ENCODE data around the gene ATP13A4.

ATP13A4 gene

DNA sequence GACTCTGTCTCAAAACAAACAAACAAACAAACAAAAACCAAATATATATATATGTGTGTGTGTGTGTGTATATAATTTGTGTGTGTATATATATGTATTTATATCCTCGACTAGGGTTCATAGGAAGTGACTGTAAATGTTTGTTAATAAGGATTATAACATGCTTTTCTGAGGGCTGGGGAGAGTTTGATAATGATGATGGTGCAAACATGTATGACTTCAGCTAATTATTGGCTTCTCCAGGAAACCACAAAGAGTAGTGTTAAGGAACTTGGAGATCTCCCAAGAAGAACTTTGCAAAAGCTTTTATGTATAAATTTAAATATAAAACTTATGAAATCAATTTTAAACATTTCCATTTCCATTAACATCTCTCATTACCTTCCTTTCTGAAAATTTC, 34.4 kb upstream of the ATP13A4 start:
- no peak overlapping the region for H3K27ac ChIP-seq (ENCODE audit: low read depth, low read length)
- no peaks in the 10 kb centered on the region for H3K36me3 ChIP-seq (ENCODE audit: control insufficient read depth in 1 of 2, insufficient read depth in 2 of 2, low read length in 2 of 2)
- H3K9ac ChIP-seq (ENCODE audit: low read depth in 1 of 2, low read length in 2 of 2), result no peak overlapping the region

DNA sequence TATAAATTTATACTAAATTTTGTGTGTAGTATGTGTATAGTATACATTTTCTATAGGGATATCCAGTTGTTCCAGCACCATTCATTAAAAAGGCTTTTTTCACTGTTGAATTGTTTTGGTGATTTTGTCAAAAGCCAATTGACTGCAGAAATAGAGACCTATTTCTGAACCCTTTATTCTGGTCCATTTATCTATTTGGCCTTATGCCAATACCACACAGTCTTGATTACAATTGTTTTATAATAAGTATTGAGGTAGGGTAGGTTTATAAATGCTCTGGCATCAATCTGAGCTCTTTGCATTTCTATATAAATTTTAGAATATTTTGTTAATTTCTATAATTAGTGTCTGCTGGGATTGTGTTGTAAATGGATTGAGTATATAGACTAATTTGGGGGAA, 31.8 kb upstream of the ATP13A4 start:
- H3K4me1 ChIP-seq (ENCODE audit: control insufficient read depth in 1 of 2, insufficient read depth in 2 of 2, low read length in 2 of 2), result no peaks in the 10 kb centered on the region

More for the DNA sequence above, 34.4 kb upstream of the ATP13A4 start:
- Histone ChIP-seq H3K27me3 (ENCODE audit: control insufficient read depth in 1 of 2, insufficient read depth in 2 of 2, low read length in 2 of 2) (no peaks in the 10 kb centered on the region), H3K9me3 (ENCODE audit: control insufficient read depth in 1 of 2, low read length in 2 of 2) (no peaks in the 10 kb centered on the region), H3K4me1 (ENCODE audit: control insufficient read depth in 1 of 2, insufficient read depth in 2 of 2, low read length in 2 of 2) (peaks cover 5 to 7% of the 10 kb centered on the region in 2 donors), H3K4me3 (ENCODE audit: low read depth in 1 of 2, low read length in 2 of 2) (no peak overlapping the region)

DNA sequence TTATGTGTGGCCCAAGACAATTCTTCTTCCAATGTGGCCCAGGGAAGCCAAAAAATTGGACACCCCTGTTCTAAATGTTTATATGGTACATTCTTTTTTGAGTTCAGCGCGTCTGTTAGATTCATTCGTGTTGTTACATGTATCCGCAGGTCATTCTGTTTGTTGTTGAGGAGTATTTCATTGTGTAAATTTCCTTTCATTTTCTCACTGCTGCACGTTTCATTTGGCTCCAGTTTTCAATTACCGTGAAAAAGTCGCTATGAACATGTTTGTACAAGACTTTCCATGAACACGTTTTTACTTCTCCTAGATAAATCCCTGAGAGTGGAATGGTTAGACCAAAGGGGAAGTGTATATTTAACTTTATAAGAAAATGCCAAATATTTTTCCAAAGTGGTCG, 30.8 kb upstream of the ATP13A4 start:
- Histone ChIP-seq H3K9me3 (ENCODE audit: control insufficient read depth in 1 of 2, low read length in 2 of 2) (no peaks in the 10 kb centered on the region), H3K27me3 (ENCODE audit: control insufficient read depth in 1 of 2, insufficient read depth in 2 of 2, low read length in 2 of 2) (no peaks in the 10 kb centered on the region), H3K4me3 (ENCODE audit: low read depth in 1 of 2, low read length in 2 of 2) (no peak overlapping the region), H3K9ac (ENCODE audit: low read depth in 1 of 2, low read length in 2 of 2) (no peak overlapping the region), H3K27ac (ENCODE audit: low read depth, low read length) (no peak overlapping the region), H3K4me1 (ENCODE audit: control insufficient read depth in 1 of 2, insufficient read depth in 2 of 2, low read length in 2 of 2) (no peaks in the 10 kb centered on the region), H3K36me3 (ENCODE audit: control insufficient read depth in 1 of 2, insufficient read depth in 2 of 2, low read length in 2 of 2) (no peaks in the 10 kb centered on the region)

More for the DNA sequence above, 31.8 kb upstream of the ATP13A4 start:
- Histone ChIP-seq H3K36me3 (ENCODE audit: control insufficient read depth in 1 of 2, insufficient read depth in 2 of 2, low read length in 2 of 2) (no peaks in the 10 kb centered on the region), H3K9ac (ENCODE audit: low read depth in 1 of 2, low read length in 2 of 2) (no peak overlapping the region), H3K27me3 (ENCODE audit: control insufficient read depth in 1 of 2, insufficient read depth in 2 of 2, low read length in 2 of 2) (no peaks in the 10 kb centered on the region), H3K27ac (ENCODE audit: low read depth, low read length) (no peak overlapping the region), H3K4me3 (ENCODE audit: low read depth in 1 of 2, low read length in 2 of 2) (no peak overlapping the region), H3K9me3 (ENCODE audit: control insufficient read depth in 1 of 2, low read length in 2 of 2) (no peaks in the 10 kb centered on the region)

DNA sequence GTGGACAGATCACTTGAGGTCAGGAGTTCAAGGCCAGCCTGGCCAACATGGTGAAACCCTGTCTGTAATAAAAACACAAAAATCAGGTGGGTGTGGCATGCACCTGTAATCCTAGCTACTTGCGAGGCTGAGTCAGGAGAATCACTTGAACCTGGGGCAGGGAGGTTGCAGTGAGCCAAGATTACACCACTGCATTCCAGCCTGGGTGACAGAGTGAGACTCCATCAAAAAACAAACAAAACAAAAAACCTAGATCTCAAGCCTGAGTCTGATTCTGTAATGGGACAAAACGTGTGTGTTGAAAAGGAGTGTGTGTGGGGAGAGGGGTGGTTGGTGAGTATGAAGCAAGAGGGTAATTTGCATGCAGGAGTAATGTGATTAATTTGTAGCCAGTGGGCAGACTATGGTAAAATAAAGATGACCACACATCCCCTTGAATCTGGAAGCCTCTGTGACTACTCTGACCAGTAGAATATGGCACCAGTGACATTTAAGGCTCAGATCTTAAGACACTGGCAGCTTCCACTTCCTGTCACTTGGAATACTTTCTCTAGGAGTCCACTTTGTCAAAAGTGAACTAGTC, 19.9 kb upstream of the ATP13A4 start:
- H3K4me3 ChIP-seq (ENCODE audit: low read depth in 1 of 2, low read length in 2 of 2), result no peak overlapping the region
- H3K4me1 ChIP-seq (ENCODE audit: control insufficient read depth in 1 of 2, insufficient read depth in 2 of 2, low read length in 2 of 2), result no peaks in the 10 kb centered on the region
- no peaks in the 10 kb centered on the region for H3K9me3 ChIP-seq (ENCODE audit: control insufficient read depth in 1 of 2, low read length in 2 of 2)
- no peaks in the 10 kb centered on the region for H3K27me3 ChIP-seq (ENCODE audit: control insufficient read depth in 1 of 2, insufficient read depth in 2 of 2, low read length in 2 of 2)
- no peak overlapping the region for H3K9ac ChIP-seq (ENCODE audit: low read depth in 1 of 2, low read length in 2 of 2)
- no peaks in the 10 kb centered on the region for H3K36me3 ChIP-seq (ENCODE audit: control insufficient read depth in 1 of 2, insufficient read depth in 2 of 2, low read length in 2 of 2)
- no peak overlapping the region for H3K27ac ChIP-seq (ENCODE audit: low read depth, low read length)

DNA sequence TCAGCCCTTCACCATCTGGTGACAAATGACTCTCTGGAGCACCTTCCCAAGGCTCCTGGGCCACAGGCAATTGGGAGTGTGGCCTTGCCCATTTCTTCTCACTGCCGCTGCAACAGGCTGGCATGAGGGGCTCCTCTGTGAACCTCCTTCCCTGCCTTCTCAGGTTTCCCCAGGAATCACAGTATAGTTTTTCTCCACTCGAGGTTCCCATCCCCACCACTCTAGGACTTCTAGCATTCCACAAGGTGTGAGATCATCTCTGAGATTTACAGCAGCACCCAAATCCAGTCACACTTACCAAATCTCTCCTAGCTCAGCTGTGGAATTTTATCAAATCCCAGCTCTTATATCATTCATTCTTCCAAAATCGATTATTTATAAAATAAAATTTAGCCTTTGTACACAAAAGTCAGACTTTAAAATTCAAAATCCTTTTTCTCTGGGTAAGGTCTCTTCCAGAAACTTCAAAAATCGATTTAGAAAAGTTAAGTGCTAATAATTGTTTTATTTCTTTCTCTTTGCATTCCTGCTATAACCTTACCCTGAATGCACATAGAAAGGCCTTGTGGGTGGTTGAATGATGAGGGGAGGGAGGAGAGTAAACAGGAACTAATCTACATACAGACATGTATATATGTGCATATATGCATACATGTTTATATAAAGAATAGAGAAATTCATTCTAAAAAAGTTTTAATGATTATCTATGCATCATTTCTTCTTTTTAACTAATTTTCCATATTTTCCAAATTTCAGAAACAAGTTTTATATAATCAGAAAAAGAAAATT, 18.9 kb upstream of the ATP13A4 start:
- H3K9me3 ChIP-seq (ENCODE audit: control insufficient read depth in 1 of 2, low read length in 2 of 2), result no peaks in the 10 kb centered on the region
- H3K27ac ChIP-seq (ENCODE audit: low read depth, low read length), result no peak overlapping the region
- no peaks in the 10 kb centered on the region for H3K36me3 ChIP-seq (ENCODE audit: control insufficient read depth in 1 of 2, insufficient read depth in 2 of 2, low read length in 2 of 2)
- H3K9ac ChIP-seq (ENCODE audit: low read depth in 1 of 2, low read length in 2 of 2), result no peak overlapping the region
- no peak overlapping the region for H3K4me3 ChIP-seq (ENCODE audit: low read depth in 1 of 2, low read length in 2 of 2)
- H3K4me1 ChIP-seq (ENCODE audit: control insufficient read depth in 1 of 2, insufficient read depth in 2 of 2, low read length in 2 of 2), result no peaks in the 10 kb centered on the region
- no peaks in the 10 kb centered on the region for H3K27me3 ChIP-seq (ENCODE audit: control insufficient read depth in 1 of 2, insufficient read depth in 2 of 2, low read length in 2 of 2)

DNA sequence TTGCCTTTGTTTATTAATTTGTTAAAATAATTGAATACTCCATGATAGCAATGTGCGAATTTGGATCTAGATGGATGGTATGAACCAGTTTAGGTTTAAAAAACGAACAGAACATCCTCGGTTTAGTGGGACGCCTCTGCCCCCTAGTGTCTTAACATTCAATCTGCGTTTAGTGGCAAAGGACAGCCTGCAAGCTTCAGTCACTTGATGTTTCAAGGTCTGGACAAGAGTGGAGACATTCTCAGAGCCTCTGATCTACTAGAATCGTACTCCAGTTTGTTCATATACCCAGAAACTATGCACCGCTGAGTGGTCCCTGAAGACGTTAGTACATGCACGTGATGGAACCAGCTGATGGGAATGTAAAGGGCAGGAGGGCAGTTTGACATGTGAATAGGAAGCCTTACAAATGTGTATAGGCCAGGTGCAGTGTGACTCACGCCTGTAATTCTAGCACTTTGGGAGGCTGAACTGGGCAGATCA, 17.8 kb upstream of the ATP13A4 start:
- Histone ChIP-seq H3K27ac (ENCODE audit: low read depth, low read length) (no peak overlapping the region), H3K9ac (ENCODE audit: low read depth in 1 of 2, low read length in 2 of 2) (no peak overlapping the region), H3K9me3 (ENCODE audit: control insufficient read depth in 1 of 2, low read length in 2 of 2) (no peaks in the 10 kb centered on the region), H3K36me3 (ENCODE audit: control insufficient read depth in 1 of 2, insufficient read depth in 2 of 2, low read length in 2 of 2) (no peaks in the 10 kb centered on the region), H3K4me1 (ENCODE audit: control insufficient read depth in 1 of 2, insufficient read depth in 2 of 2, low read length in 2 of 2) (no peaks in the 10 kb centered on the region), H3K27me3 (ENCODE audit: control insufficient read depth in 1 of 2, insufficient read depth in 2 of 2, low read length in 2 of 2) (no peaks in the 10 kb centered on the region), H3K4me3 (ENCODE audit: low read depth in 1 of 2, low read length in 2 of 2) (no peak overlapping the region)

DNA sequence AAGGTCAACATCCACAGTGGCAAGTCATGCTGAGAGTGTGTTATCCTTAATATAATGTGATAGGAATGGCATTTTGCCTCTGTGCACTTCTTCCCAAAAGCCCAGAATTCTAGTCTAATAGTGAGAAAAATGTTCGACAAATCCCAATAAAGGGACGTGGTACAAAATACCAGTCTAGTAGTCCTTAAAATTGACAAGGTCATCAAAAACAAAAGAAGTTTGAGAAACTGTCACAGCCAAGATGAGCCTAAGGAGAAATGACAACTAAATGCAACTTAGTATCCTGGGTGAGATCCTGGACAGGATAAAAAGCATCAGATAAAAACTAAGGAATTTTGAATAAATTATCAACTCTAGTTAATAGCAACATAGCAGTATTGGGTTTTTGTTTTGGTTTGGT, 14.4 kb upstream of the ATP13A4 start:
- Histone ChIP-seq H3K27me3 (ENCODE audit: control insufficient read depth in 1 of 2, insufficient read depth in 2 of 2, low read length in 2 of 2) (no peaks in the 10 kb centered on the region), H3K9ac (ENCODE audit: low read depth in 1 of 2, low read length in 2 of 2) (no peak overlapping the region)

DNA sequence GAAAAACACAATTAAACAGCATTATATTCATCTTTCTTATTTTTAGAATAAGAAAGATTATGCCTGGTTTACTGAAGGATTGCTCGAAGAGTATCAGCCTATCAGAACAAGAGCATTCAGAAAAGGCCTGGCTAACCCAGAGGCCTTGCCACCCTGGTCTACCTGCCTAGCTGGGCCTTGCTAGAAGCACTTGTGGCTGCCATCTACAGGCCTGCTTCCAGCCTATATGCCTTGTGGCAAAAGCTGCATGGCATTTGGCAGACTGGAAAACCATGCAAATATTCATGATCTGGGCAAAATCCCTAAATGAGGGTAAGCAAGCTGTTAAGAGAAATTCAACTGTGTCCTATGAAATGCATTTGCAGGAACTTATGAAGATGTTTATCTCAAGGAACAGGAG, 9.3 kb upstream of the ATP13A4 start:
- H3K4me3 ChIP-seq (ENCODE audit: low read depth in 1 of 2, low read length in 2 of 2), result no peak overlapping the region
- no peaks in the 10 kb centered on the region for H3K9me3 ChIP-seq (ENCODE audit: control insufficient read depth in 1 of 2, low read length in 2 of 2)
- no peak overlapping the region for H3K9ac ChIP-seq (ENCODE audit: low read depth in 1 of 2, low read length in 2 of 2)
- H3K27me3 ChIP-seq (ENCODE audit: control insufficient read depth in 1 of 2, insufficient read depth in 2 of 2, low read length in 2 of 2), result no peaks in the 10 kb centered on the region
- H3K27ac ChIP-seq (ENCODE audit: low read depth, low read length), result no peak overlapping the region
- no peaks in the 10 kb centered on the region for H3K36me3 ChIP-seq (ENCODE audit: control insufficient read depth in 1 of 2, insufficient read depth in 2 of 2, low read length in 2 of 2)
- no peaks in the 10 kb centered on the region for H3K4me1 ChIP-seq (ENCODE audit: control insufficient read depth in 1 of 2, insufficient read depth in 2 of 2, low read length in 2 of 2)

More for the DNA sequence above, 14.4 kb upstream of the ATP13A4 start:
- H3K4me1 ChIP-seq (ENCODE audit: control insufficient read depth in 1 of 2, insufficient read depth in 2 of 2, low read length in 2 of 2), result no peaks in the 10 kb centered on the region
- no peak overlapping the region for H3K27ac ChIP-seq (ENCODE audit: low read depth, low read length)
- H3K4me3 ChIP-seq (ENCODE audit: low read depth in 1 of 2, low read length in 2 of 2), result no peak overlapping the region
- no peaks in the 10 kb centered on the region for H3K36me3 ChIP-seq (ENCODE audit: control insufficient read depth in 1 of 2, insufficient read depth in 2 of 2, low read length in 2 of 2)
- H3K9me3 ChIP-seq (ENCODE audit: control insufficient read depth in 1 of 2, low read length in 2 of 2), result no peaks in the 10 kb centered on the region

DNA sequence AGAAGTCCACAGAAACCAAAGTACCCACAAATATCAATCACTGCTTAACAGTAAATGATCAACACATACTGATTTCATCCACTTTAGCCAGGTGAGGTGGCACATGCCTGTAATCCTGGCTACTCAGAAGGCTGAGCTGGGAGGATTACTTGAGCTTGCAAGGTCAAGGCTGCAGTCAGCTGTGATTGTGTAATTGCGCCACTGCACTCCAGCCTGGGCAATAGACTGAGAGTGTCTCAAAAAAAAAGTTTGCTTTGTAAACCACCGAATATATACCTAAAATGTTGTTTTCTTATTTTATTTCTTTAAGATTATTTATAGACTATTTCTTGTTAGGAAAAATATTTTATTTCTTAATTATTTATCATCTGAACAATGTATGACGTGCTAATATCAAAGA, 8.7 kb upstream of the ATP13A4 start:
- Histone ChIP-seq H3K36me3 (ENCODE audit: control insufficient read depth in 1 of 2, insufficient read depth in 2 of 2, low read length in 2 of 2) (no peaks in the 10 kb centered on the region), H3K4me3 (ENCODE audit: low read depth in 1 of 2, low read length in 2 of 2) (no peak overlapping the region), H3K27ac (ENCODE audit: low read depth, low read length) (no peak overlapping the region), H3K27me3 (ENCODE audit: control insufficient read depth in 1 of 2, insufficient read depth in 2 of 2, low read length in 2 of 2) (no peaks in the 10 kb centered on the region), H3K9ac (ENCODE audit: low read depth in 1 of 2, low read length in 2 of 2) (no peak overlapping the region), H3K9me3 (ENCODE audit: control insufficient read depth in 1 of 2, low read length in 2 of 2) (no peaks in the 10 kb centered on the region), H3K4me1 (ENCODE audit: control insufficient read depth in 1 of 2, insufficient read depth in 2 of 2, low read length in 2 of 2) (no peaks in the 10 kb centered on the region)

DNA sequence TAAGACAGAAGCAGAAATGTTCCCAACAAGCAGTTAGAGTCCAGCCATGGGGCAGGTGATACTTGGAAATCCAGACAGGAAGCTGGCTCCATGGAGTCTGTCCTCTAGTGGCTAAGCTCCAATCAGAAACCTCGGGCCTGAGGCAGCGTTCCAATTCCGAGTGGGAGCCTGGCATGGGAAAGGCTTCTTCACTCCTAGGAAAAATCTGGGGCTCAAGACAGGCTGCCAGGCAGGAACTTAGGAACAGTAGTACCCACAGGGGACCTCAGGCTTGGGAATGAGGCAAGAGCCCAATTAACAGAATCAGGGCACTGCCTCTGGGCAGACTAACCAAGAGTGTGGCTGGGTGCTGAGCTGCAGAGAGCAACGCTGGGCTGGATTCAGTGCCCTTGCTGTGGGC, 6.2 kb upstream of the ATP13A4 start:
- Histone ChIP-seq H3K9me3 (ENCODE audit: control insufficient read depth in 1 of 2, low read length in 2 of 2) (no peaks in the 10 kb centered on the region), H3K27me3 (ENCODE audit: control insufficient read depth in 1 of 2, insufficient read depth in 2 of 2, low read length in 2 of 2) (no peaks in the 10 kb centered on the region), H3K9ac (ENCODE audit: low read depth in 1 of 2, low read length in 2 of 2) (no peak overlapping the region), H3K27ac (ENCODE audit: low read depth, low read length) (no peak overlapping the region), H3K4me1 (ENCODE audit: control insufficient read depth in 1 of 2, insufficient read depth in 2 of 2, low read length in 2 of 2) (peaks cover 3 to 13% of the 10 kb centered on the region in 2 donors), H3K4me3 (ENCODE audit: low read depth in 1 of 2, low read length in 2 of 2) (no peak overlapping the region), H3K36me3 (ENCODE audit: control insufficient read depth in 1 of 2, insufficient read depth in 2 of 2, low read length in 2 of 2) (no peaks in the 10 kb centered on the region)
